Loucy (cell line): Measurements from ENCODE around the gene GZMM.

Source experiments
- H2AFZ ChIP-seq: fragments of 200-600 bp; sonication (generic); 2 replicates; pipeline ENCODE4 v1.6.0; 2016; ENCODE audit warnings: antibody characterized with exemption, mild to moderate bottlenecking, low read length, moderate library complexity
- H3F3A ChIP-seq: fragments of 200-600 bp; 2 replicates; pipeline ENCODE4 v1.6.0; 2016; ENCODE audit warnings: antibody characterized with exemption, low read depth, mild to moderate bottlenecking
- H3K27me3 ChIP-seq: fragments of 200-600 bp; sonication (generic); 2 replicates; pipeline ENCODE4 v1.6.1; 2014; ENCODE audit warnings: low read length, mild to moderate bottlenecking; ENCODE audit not compliant: insufficient read depth, poor library complexity, severe bottlenecking
- H3K36me3 ChIP-seq: fragments of 200-600 bp; sonication (generic); 2 replicates; pipeline ENCODE4 v1.6.1; 2016; ENCODE audit warnings: low read length; ENCODE audit not compliant: insufficient read depth
- H3K4me1 ChIP-seq: fragments of 200-600 bp; sonication (generic); 2 replicates; pipeline ENCODE4 v1.5.1; 2014; ENCODE audit warnings: low read length, mild to moderate bottlenecking; ENCODE audit not compliant: insufficient read depth, poor library complexity, severe bottlenecking
- H3K4me2 ChIP-seq: fragments of 200-600 bp; sonication (generic); 2 replicates; pipeline ENCODE4 v1.6.0; 2014; ENCODE audit warnings: antibody characterized with exemption, low read length, low read depth, mild to moderate bottlenecking; ENCODE audit not compliant: poor library complexity, severe bottlenecking
- H3K4me3 ChIP-seq: fragments of 200-600 bp; sonication (generic); 2 replicates; pipeline ENCODE4 v1.5.1; 2014; ENCODE audit warnings: low read length, mild to moderate bottlenecking, mixed read lengths; ENCODE audit not compliant: poor library complexity, severe bottlenecking
- H3K79me2 ChIP-seq: fragments of 200-600 bp; sonication (generic); 2 replicates; pipeline ENCODE4 v1.6.1; 2014; ENCODE audit warnings: low read length; ENCODE audit not compliant: insufficient read depth
- H3K9ac ChIP-seq: fragments of 200-600 bp; sonication (generic); 2 replicates; pipeline ENCODE4 v1.6.0; 2014; ENCODE audit warnings: mild to moderate bottlenecking, low read depth, low read length, moderate library complexity; ENCODE audit not compliant: poor library complexity, severe bottlenecking
- H3K9me2 ChIP-seq: fragments of 200-600 bp; sonication (generic); replicated peaks from 2 replicates; pipeline ENCODE4 v1.6.1; 2016; ENCODE audit warnings: low read depth, low read length, mixed read lengths
- H3K9me3 ChIP-seq: fragments of 200-600 bp; sonication (generic); 2 replicates; pipeline ENCODE4 v1.6.1; 2014; ENCODE audit warnings: mild to moderate bottlenecking, antibody characterized with exemption, low read length, low read depth; ENCODE audit not compliant: insufficient read depth
- H4K20me1 ChIP-seq: fragments of 200-600 bp; sonication (generic); 2 replicates; pipeline ENCODE4 v1.6.0; 2014; ENCODE audit warnings: antibody characterized with exemption, low read length, mild to moderate bottlenecking; ENCODE audit not compliant: insufficient read depth, poor library complexity, severe bottlenecking
- CTCF ChIP-seq: fragments of 200-600 bp; sonication (generic); conservative IDR thresholded peaks from 2 replicates; pipeline ENCODE4 v1.5.1; 2014; ENCODE audit warnings: mild to moderate bottlenecking, antibody characterized with exemption, low read length
- EZH2phosphoT487 ChIP-seq: fragments of 200-600 bp; IDR thresholded peaks from 2 replicates; pipeline ENCODE4 v1.6.1; 2018; ENCODE audit warnings: antibody characterized with exemption, mild to moderate bottlenecking, moderate library complexity, borderline replicate concordance

The GZMM gene

GRCh38 chr19:512547-513365 lies 31.1 kb upstream of the GZMM start:
- no peak overlapping the region for H2AFZ ChIP-seq
- H3F3A ChIP-seq, result no peaks in the 10 kb centered on the region
- peaks cover 22% of the 10 kb centered on the region for H3K4me1 ChIP-seq
- H3K36me3 ChIP-seq, result no peaks in the 10 kb centered on the region
- H3K9me3 ChIP-seq, result no peaks in the 10 kb centered on the region
- H3K4me2 ChIP-seq, result no peak overlapping the region
- no peak overlapping the region for H3K4me3 ChIP-seq
- TF ChIP-seq EZH2phosphoT487 (no peak), CTCF (no peak)
- H3K79me2 ChIP-seq, result peaks cover 11% of the 10 kb centered on the region
- H3K9me2 ChIP-seq, result no peaks in the 10 kb centered on the region
- no peaks in the 10 kb centered on the region for H3K27me3 ChIP-seq
- no peak overlapping the region for H3K9ac ChIP-seq
- H4K20me1 ChIP-seq, result no peaks in the 10 kb centered on the region

GRCh38 chr19:513368-514165 lies 30.3 kb upstream of the GZMM start:
- TF ChIP-seq EZH2phosphoT487 (no peak), CTCF (no peak)
- Histone ChIP-seq H3K9me2 (no peaks in the 10 kb centered on the region), H3K9ac (no peak overlapping the region), H3K9me3 (no peaks in the 10 kb centered on the region), H3K4me3 (no peak overlapping the region), H2AFZ (no peak overlapping the region), H3K27me3 (no peaks in the 10 kb centered on the region), H3F3A (no peaks in the 10 kb centered on the region), H3K4me2 (no peak overlapping the region), H3K36me3 (no peaks in the 10 kb centered on the region), H3K4me1 (peaks cover 16% of the 10 kb centered on the region), H4K20me1 (no peaks in the 10 kb centered on the region), H3K79me2 (peaks cover 4% of the 10 kb centered on the region; the same call in 1 of the 2 replicates)

GRCh38 chr19:514166-514663 lies 29.6 kb upstream of the GZMM start:
- Histone ChIP-seq H3K4me1 (peaks cover 12% of the 10 kb centered on the region), H3K27me3 (no peaks in the 10 kb centered on the region), H3K79me2 (no peaks in the 10 kb centered on the region; the same call in 1 of the 2 replicates), H2AFZ (no peak overlapping the region), H3K36me3 (no peaks in the 10 kb centered on the region), H3F3A (no peaks in the 10 kb centered on the region), H3K9ac (no peak overlapping the region), H3K9me2 (no peaks in the 10 kb centered on the region), H3K4me2 (no peak overlapping the region), H4K20me1 (no peaks in the 10 kb centered on the region), H3K4me3 (no peak overlapping the region), H3K9me3 (no peaks in the 10 kb centered on the region)
- TF ChIP-seq EZH2phosphoT487 (no peak), CTCF (no peak)
